GM20000 (cell line): Measurements from ENCODE around the gene B3GALT4.
"Not testable (repeated sequence)": the region's sequence is repeated elsewhere in the genome, so short reads cannot be mapped to it uniquely, and the experiment has no call there.

ENCODE experiments used
- DNase-seq: peaks from one replicate; pipeline ENCODE4 v3.0.0; 2012; ENCODE audit warnings: low spot score
- CTCF ChIP-seq: IDR thresholded peaks from 2 replicates; pipeline ENCODE4 v1.5.1; 2012; ENCODE audit warnings: mild to moderate bottlenecking, control low read depth; ENCODE audit errors: extremely low read depth, missing control alignments

Gene B3GALT4

GRCh38 chr6:33272275-33273128 is 4.4 kb upstream of the B3GALT4 start:
- no peak for DNase-seq
- no peak for TF ChIP-seq CTCF

DNA sequence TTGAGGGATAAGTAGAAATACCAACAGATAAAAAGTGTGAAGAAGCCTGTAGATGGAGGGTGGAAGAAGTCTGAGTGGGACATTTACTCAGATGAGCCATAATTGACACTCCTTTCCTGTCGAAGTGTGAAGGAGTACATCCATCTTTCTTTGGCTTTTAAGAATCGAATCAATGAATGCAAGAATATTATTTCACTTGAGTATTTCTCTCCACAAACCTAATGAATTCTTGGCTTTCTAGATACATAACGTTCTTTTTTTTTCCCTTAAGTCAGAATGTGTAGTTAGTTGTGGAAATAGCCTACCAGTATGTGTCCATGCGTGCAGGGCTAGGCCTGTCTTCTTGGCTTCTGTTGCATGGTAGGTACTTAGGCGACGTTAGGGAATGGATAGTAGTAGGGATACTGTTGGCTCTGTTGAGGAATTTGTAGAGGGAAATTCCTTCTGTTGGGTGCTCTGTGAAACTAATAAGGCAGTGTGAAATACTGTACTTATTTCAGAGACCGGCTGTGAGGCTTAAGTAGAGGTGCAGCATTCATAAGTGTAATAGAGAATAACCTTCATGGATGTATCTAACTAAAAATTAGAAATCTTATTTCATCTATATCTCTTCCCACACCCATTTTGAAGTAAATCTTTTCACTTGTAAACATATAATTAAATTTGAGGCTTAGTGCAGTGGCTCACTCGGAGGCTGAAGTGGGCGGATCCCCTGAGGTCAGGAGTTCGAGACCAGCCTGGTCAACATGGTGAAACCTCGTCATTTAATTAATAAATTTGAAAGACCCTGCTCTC is 3.6 kb upstream of the B3GALT4 start:
- no peak for TF ChIP-seq CTCF
- no peak for DNase-seq

GRCh38 chr6:33273924-33274902 is 2.7 kb upstream of the B3GALT4 start:
- DNase-seq, result no peak

GRCh38 chr6:33275795-33276580 is 935 bp upstream of the B3GALT4 start:
- not testable (repeated sequence) for DNase-seq

More at GRCh38 chr6:33273924-33274902, 2.7 kb upstream of the B3GALT4 start:
- TF ChIP-seq CTCF, result no peak

DNA sequence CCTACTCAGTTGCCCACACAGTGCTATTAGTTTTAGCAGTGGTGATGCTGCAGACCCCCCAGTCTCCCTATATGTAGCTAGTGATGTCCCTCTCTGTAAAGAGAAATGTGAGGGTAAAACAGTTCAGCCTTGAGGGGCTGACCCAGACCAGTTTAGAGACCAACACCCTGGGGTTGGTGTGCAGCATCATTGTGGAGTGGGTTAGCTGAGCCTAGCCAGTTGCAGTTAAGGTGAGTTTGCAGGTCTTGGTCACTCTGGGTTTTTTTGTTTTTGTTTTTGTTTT is 401 bp upstream of the B3GALT4 start:
- no peak for DNase-seq
- TF ChIP-seq CTCF, result no peak

DNA sequence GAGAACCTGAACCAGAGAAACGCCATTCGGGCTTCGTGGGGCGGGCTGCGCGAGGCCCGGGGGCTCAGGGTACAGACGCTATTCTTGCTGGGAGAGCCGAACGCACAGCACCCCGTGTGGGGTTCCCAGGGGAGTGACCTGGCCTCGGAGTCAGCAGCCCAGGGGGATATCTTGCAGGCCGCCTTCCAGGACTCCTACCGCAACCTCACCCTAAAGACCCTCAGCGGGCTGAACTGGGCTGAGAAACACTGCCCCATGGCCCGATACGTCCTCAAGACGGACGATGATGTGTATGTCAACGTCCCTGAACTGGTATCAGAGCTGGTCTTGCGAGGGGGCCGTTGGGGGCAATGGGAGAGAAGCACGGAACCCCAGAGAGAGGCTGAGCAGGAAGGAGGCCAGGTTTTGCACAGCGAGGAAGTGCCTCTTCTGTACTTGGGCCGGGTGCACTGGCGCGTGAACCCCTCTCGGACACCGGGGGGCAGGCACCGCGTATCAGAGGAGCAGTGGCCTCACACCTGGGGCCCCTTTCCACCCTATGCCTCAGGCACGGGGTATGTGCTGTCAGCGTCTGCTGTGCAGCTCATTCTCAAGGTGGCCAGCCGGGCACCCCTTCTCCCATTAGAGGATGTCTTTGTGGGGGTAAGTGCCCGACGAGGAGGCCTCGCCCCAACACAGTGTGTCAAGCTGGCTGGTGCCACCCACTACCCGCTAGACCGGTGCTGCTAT is 904 bp downstream of the B3GALT4 start:
- TF ChIP-seq CTCF, result no peak
- peak; percentile 47 for DNase-seq
